OCI-LY3 (cell line): ENCODE data around the gene ABCA4.

Source experiments
- H2AFZ ChIP-seq: fragments of 200-600, 300-600 bp; shearing (Covaris generic); 2 replicates; pipeline ENCODE4 v1.6.0; 2014; ENCODE audit warnings: antibody characterized with exemption, low read depth, low read length
- H3K27ac ChIP-seq: fragments of 200-600, 300-600 bp; sonication (generic); 2 replicates; pipeline ENCODE4 v1.5.1; 2014; ENCODE audit warnings: mild to moderate bottlenecking, low read length, moderate library complexity, mixed read lengths
- H3K27me3 ChIP-seq: fragments of 200-600, 300-600 bp; sonication (generic); 2 replicates; pipeline ENCODE4 v1.6.1; 2014; ENCODE audit warnings: low read depth, low read length, mixed read lengths
- H3K36me3 ChIP-seq: fragments of 200-600, 300-600 bp; sonication (generic); replicated peaks from 2 replicates; pipeline ENCODE3; 2014; ENCODE audit warnings: low read depth, low read length, mixed read lengths
- H3K4me1 ChIP-seq: fragments of 300-600, 200-600 bp; sonication (generic); 2 replicates; pipeline ENCODE4 v1.6.1; 2014; ENCODE audit warnings: low read length, mixed read lengths
- H3K4me2 ChIP-seq: fragments of 200-600, 300-600 bp; sonication (generic); 2 replicates; pipeline ENCODE4 v1.6.1; 2014; ENCODE audit warnings: low read length, mixed read lengths
- H3K4me3 ChIP-seq: fragments of 300-600, 200-600 bp; sonication (generic); 2 replicates; pipeline ENCODE4 v1.5.1; 2014; ENCODE audit warnings: antibody characterized with exemption, mild to moderate bottlenecking, low read length, moderate library complexity
- H3K79me2 ChIP-seq: fragments of 300-600, 200-600 bp; shearing (Covaris generic); 2 replicates; pipeline ENCODE4 v1.6.1; 2014; ENCODE audit warnings: mild to moderate bottlenecking, low read length, mixed read lengths
- H3K9ac ChIP-seq: fragments of 300-600, 200-600 bp; shearing (Covaris generic); 2 replicates; pipeline ENCODE4 v1.6.0; 2014; ENCODE audit warnings: mild to moderate bottlenecking, low read length, moderate library complexity
- H3K9me3 ChIP-seq: fragments of 200-600, 300-600 bp; shearing (Covaris generic); 2 replicates; pipeline ENCODE4 v1.6.1; 2014; ENCODE audit warnings: low read length, mixed read lengths; ENCODE audit not compliant: insufficient read depth
- H4K20me1 ChIP-seq: fragments of 200-600, 300-600 bp; sonication (generic); 2 replicates; pipeline ENCODE4 v1.6.1; 2016; ENCODE audit warnings: low read length, mixed read lengths; ENCODE audit not compliant: insufficient read depth
- CTCF ChIP-seq: fragments of 200-600, 300-600 bp; sonication (generic); IDR thresholded peaks from 2 replicates; pipeline ENCODE4 v1.5.1; 2014; ENCODE audit warnings: antibody characterized with exemption, low read length, low read depth
- EZH2phosphoT487 ChIP-seq: fragments of 200-600 bp; shearing (Covaris generic); IDR thresholded peaks from 2 replicates; pipeline ENCODE4 v1.6.1; 2018; ENCODE audit warnings: antibody characterized with exemption, mixed run types, low read depth

Gene ABCA4

GRCh38 chr1:94113589-94114226 is 7.2 kb downstream of the ABCA4 start:
- Histone ChIP-seq H4K20me1 (peaks cover 4% of the 10 kb centered on the region; the same call in 1 of the 2 replicates), H3K4me2 (no peak overlapping the region), H3K4me1 (0 out of 2 replicates have a peak, but pooled peaks cover 4% of the 10 kb centered on the region), H3K27me3 (peaks cover 63% of the 10 kb centered on the region), H3K4me3 (no peak overlapping the region), H3K36me3 (no peaks in the 10 kb centered on the region), H3K27ac (no peak overlapping the region), H3K79me2 (no peaks in the 10 kb centered on the region), H2AFZ (no peak overlapping the region), H3K9ac (no peak overlapping the region), H3K9me3 (no peaks in the 10 kb centered on the region)
- TF ChIP-seq EZH2phosphoT487 (no peak), CTCF (no peak)

GRCh38 chr1:94111879-94112278 is 9.1 kb downstream of the ABCA4 start:
- no peaks in the 10 kb centered on the region for H3K79me2 ChIP-seq
- no peak overlapping the region for H2AFZ ChIP-seq
- TF ChIP-seq EZH2phosphoT487 = no peak
- TF ChIP-seq CTCF = no peak
- peaks cover 63% of the 10 kb centered on the region for H3K27me3 ChIP-seq
- no peaks in the 10 kb centered on the region for H3K36me3 ChIP-seq
- no peak overlapping the region for H3K4me3 ChIP-seq
- 0 out of 2 replicates have a peak, but pooled peaks cover 4% of the 10 kb centered on the region for H3K4me1 ChIP-seq
- no peaks in the 10 kb centered on the region for H3K9me3 ChIP-seq
- H3K4me2 ChIP-seq = peak overlapping the region; percentile 12; the same call in 1 of the 2 replicates
- no peak overlapping the region for H3K9ac ChIP-seq
- no peak overlapping the region for H3K27ac ChIP-seq
- peaks cover 11% of the 10 kb centered on the region; the same call in 1 of the 2 replicates for H4K20me1 ChIP-seq

GRCh38 chr1:94110946-94111740 is 9.8 kb downstream of the ABCA4 start:
- Histone ChIP-seq H2AFZ (no peak overlapping the region), H3K4me1 (peaks cover 7% of the 10 kb centered on the region), H3K9ac (no peak overlapping the region), H3K27me3 (peaks cover 70% of the 10 kb centered on the region), H3K36me3 (no peaks in the 10 kb centered on the region), H4K20me1 (peaks cover 12% of the 10 kb centered on the region), H3K79me2 (no peaks in the 10 kb centered on the region), H3K4me2 (0 out of 2 replicates have a peak overlapping the region, but pooled peaks have one; percentile 12), H3K4me3 (no peak overlapping the region), H3K27ac (no peak overlapping the region), H3K9me3 (no peaks in the 10 kb centered on the region)
- TF ChIP-seq EZH2phosphoT487 (no peak), CTCF (no peak)

GRCh38 chr1:94110021-94110761 is 10.8 kb downstream of the ABCA4 start:
- Histone ChIP-seq H3K4me2 (no peak overlapping the region), H2AFZ (no peak overlapping the region), H3K9ac (no peak overlapping the region), H3K27ac (no peak overlapping the region), H3K27me3 (peaks cover 72% of the 10 kb centered on the region), H3K9me3 (no peaks in the 10 kb centered on the region), H3K4me3 (no peak overlapping the region), H3K79me2 (no peaks in the 10 kb centered on the region), H3K36me3 (no peaks in the 10 kb centered on the region), H3K4me1 (peaks cover 12% of the 10 kb centered on the region), H4K20me1 (peaks cover 18% of the 10 kb centered on the region)
- TF ChIP-seq EZH2phosphoT487 (no peak), CTCF (no peak)
